NCI-H187 treated with DMSO at 0.1 percent for 48 hours (cell line): Measurements from ENCODE around the gene BAG5.
"Not testable (repeated sequence)": the region's sequence is repeated elsewhere in the genome, so short reads cannot be mapped to it uniquely, and the experiment has no call there.

Experiments
- DNase-seq: peaks from one replicate; lab custom pipeline; 2025; lab: John Stamatoyannopoulos, UW

The BAG5 gene

GRCh38 chr14:103534576-103535061 is 27.8 kb downstream of the BAG5 start:
- no peak for DNase-seq

GRCh38 chr14:103533999-103534575 is 28.4 kb downstream of the BAG5 start:
- no peak for DNase-seq

GRCh38 chr14:103533137-103533998 is 29.1 kb downstream of the BAG5 start:
- DNase-seq, result no peak

GRCh38 chr14:103532216-103533136 is 30.0 kb downstream of the BAG5 start:
- DNase-seq, result no peak

- no peak for DNase-seq
These were observed 30.8 kb downstream of the BAG5 start for GRCh38 chr14:103531421-103532215.

DNA sequence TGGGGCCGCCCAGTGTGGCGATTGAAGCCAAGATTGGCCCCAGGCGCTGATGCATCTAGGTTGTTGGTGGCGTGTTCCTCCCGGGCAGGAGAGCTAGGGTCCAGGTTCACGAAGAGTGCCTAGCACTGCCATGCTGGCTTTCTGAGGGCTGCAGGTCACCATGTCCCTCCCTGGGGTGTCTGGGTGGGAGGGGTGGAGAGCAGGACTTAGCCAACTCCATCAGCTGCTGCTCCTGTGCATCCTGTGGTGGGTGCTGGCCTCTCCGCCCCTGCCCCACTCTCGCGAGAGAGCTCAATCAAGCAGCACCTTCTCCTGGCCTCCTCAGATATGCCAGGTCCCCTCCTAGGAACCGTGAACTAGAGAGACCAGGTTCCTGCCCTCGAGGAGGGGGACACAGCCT is 31.6 kb downstream of the BAG5 start:
- no peak for DNase-seq

- DNase-seq, result no peak
These were observed 32.1 kb downstream of the BAG5 start for GRCh38 chr14:103530390-103530789.

DNA sequence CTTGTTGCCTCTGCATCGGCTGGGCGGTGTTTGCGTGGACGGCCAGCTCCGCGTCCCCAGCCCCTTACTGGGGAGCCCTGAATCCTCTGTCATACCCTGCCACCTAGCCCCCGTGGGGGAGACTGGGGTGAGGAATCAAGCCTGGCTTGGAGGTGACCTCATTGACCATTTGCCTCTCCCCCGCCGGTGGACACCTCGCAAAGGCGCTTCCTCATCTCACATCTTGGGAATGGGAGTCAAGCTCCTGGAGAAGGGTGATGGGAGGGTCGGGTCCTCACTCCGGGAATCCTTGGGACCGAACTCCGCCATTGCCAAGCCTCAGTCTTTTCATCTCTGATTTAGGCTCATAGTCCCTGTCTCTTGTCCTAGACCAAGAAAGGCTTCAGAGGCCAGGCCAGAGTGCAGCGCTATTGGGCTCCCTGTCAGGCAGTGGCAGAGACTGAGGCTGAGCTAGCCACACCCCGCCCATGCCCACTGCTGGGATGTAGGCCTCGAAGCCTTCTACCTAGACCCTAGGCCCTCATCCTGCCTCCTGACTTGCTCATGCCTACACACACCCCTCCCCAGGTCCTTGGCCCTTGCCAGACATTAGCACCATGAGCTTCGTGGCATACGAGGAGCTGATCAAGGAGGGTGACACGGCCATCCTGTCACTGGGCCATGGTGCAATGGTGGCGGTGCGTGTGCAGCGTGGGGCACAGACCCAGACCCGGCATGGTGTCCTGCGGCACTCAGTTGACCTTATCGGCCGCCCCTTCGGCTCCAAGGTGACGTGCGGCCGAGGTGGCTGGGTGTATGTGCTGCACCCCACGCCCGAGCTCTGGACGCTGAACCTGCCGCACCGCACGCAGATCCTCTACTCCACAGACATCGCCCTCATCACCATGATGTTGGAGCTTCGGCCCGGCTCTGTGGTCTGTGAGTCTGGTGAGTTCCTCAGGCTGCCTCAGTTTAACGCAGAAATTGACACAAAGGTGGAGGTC is 32.8 kb downstream of the BAG5 start:
- DNase-seq, result no peak

DNA sequence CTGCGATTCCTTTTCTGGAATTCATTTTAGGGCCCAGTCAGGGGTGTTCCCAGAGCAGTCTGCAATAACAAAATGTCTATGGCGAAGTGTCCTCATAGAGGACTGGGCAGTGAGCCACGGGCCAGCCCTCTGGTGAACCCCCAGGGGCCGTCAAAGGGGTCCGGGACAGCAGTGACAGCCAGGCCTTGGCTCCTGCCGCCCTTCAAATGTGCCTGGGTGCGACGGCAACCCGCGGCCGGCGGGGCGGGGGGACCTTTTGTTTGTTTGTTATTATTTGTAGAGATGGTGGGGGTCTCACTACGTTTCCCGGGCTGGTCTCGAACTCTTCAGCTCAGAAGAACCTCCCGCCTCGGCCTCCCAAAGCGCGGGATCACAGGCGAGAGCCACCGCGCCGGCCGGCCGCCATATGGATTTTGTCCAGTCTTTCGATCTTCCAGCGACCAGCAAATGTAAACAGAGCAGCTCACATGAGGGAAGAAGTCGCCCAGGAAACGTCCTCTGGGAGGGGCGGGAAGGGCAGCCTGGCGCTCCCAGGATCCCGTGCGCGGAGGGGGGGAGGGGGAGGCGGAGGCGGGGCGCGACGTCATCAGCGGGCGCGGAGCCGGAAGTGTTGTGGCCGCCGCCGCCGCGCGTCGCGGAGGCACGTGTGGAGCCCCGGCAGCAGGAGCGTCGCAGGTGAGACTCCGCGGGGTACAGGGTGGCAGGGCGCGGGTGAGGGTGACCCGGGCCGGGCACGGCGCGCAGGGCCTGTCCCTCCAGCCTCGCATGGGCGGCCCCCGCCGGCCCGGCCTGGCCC is 33.7 kb downstream of the BAG5 start, which contains the start of gene TRMT61A:
TRMT61A (plus strand) TSS at position 610 of the 796 bp plus-strand sequence. CDS start 783 bp downstream, outside the sequence.
- DNase-seq, result peak; percentile 68

- no peak for DNase-seq
These were observed 34.3 kb downstream of the BAG5 start for GRCh38 chr14:103528146-103528586.

- DNase-seq, result no peak
These were observed 34.9 kb downstream of the BAG5 start for GRCh38 chr14:103527408-103528145.

GRCh38 chr14:103526914-103527248 is 35.6 kb downstream of the BAG5 start:
- no peak for DNase-seq

DNA sequence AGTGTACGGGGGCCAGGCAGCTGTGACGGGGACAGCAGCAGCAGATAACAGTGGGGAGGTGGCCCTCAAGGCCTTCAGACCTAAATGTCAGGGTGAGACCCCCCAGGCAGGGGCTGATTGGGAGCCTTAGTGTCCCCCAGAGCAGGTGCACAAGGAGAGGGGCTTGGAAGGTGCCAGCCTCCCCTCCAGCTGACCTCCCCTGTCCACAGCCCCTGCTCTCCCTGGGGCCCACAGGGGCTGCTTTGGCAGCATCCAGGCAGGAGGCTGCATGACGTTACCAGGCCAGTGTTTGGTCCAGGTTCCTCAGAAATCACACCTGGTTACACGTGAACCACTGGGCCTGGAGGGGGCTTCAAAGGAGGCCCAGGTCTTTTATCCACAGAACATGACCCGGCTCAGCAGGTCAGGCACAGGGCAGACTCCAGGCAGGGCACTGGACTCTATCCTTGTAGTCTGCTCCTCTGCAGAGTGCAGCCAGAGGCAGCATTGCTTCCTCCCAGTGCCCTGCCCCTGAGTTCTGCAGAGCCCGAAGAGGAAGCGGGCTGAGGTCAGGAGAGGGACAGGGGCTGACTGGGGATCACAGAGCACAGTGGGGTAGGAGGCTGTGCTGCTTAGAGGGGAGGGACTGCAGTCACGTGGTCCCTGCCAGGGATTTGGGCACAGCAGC is 36.1 kb downstream of the BAG5 start:
- no peak for DNase-seq

- DNase-seq, result not testable (repeated sequence)
These were observed 36.8 kb downstream of the BAG5 start for GRCh38 chr14:103525430-103526246.

- DNase-seq, result no peak
These were observed 38.2 kb downstream of the BAG5 start for GRCh38 chr14:103524002-103524935.

DNA sequence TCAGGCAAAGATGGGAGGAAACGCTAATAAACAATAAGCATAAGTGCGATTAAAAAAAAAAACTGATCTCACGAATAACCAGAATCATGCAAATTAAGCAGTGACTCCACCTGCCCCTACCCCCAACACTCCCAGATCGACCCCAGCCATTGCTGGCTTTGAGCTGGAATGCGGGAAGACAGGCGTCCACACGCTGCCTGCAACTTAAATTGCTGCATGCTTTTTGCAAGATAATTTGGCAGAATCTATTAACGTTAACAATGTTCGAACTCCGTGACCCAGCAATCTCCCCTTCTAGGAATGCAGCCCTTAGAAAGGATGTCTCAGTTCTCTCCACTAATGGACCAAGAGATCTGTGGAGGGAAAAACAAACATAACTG is 38.9 kb downstream of the BAG5 start:
- no peak for DNase-seq
